SK-N-SH (cell line): ENCODE data around the gene TRIML1.

Experiments used
- CTCF ChIP-seq: fragments of 200-600 bp; sonication (generic); IDR thresholded peaks from 2 replicates; pipeline ENCODE4 v1.6.1; 2017; ENCODE audit warnings: antibody characterized with exemption, mild to moderate bottlenecking, moderate library complexity
- REST ChIP-seq: IDR thresholded peaks from 2 replicates; pipeline ENCODE4 v1.6.1; 2012; ENCODE audit warnings: mild to moderate bottlenecking, low read depth, low read length, moderate library complexity

- no peak for TF ChIP-seq REST
- TF ChIP-seq CTCF: no peak
Observed at GRCh38 chr4:188162698-188163097, 23.5 kb downstream of the TRIML1 start.
